Hepatic stellate cell (primary cell): Measurements from ENCODE around the gene PKNOX2.
A peak's percentile ranks its signal among the peaks of the same experiment; 100 is the strongest.

ENCODE experiments used
- DNase-seq: peaks from one replicate; pipeline ENCODE4 v3.0.0; 2011; ENCODE audit warnings: low spot score

Gene PKNOX2

GRCh38 chr11:125445731-125446130 lies 281.2 kb downstream of the PKNOX2 start:
- DNase-seq, result no peak

- DNase-seq, result no peak
These were observed 281.7 kb downstream of the PKNOX2 start for GRCh38 chr11:125446279-125446678.

GRCh38 chr11:125447721-125448120 lies 283.2 kb downstream of the PKNOX2 start:
- DNase-seq, result no peak

DNA sequence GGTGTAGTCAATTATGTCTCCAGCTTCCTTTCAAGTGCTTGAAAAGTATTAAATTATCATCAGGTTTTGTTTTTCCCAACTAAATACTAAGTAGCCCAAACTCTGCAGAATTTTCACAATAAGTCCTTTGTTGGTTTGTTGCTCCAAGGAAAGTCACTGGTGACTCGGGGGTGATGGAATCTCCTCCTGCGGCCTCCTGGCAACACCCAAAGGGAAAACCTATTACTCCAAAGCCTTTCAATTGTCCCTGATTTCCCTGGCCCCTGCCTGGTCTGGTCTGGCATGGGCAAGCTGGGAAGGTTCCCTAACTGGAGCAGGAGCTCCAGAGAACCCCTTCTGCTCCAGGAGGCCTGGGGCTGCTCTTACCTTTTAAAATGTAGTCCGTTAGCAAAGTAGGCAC lies 283.6 kb downstream of the PKNOX2 start:
- DNase-seq, result peak; percentile 61

- DNase-seq, result no peak
These were observed 285.0 kb downstream of the PKNOX2 start for GRCh38 chr11:125449565-125449964.

DNA sequence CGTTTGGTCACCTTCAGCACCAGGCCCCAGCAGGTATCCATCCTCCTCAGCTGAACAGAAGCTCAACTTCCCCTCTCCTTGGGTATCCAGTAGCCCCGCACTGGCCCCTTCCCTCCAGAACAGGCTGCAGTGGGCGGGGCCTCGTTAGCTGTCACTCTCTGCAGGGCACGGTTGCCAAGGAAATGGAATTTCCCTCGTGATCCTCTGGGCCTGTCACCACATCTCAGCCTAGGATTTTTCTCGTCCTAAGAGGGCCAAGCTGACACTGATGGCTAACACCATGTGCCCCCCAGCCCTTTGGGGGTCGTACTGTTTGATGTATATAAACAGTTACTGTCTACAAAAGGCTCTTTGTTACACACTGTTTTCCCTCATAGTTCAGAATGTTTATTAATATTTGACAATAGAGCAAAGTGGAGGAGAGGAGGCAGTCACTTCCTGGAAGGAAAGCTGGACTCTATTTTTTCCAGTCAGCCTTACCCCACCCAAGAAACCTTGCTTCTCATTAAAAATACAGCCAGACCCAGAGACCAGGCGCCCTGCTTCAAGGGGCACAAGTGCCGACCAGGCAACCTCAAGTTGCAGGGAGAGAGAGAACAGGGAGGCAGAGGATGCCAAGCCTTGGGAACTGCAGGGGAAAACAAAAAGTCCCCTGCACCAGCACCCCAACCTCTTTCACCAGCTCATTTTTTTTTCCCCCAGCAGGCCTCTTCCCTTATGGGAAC lies 287.0 kb downstream of the PKNOX2 start:
- DNase-seq, result peak; percentile 62

DNA sequence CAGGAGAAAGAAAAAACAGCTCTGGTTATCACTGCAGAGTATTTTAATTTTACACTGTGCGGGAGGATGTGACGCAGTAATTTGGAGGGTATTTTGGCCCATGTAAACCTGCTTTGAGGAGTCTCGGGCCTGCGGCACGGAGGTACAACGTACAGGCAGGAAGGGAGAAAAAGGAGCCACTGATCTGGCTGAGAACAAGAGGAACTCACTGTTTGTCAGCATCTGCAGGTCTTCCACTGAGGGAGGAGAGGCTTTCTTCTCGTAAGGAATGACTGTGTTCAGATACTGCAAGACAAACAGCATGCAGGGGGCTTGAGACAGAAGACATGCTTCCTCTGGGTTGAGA lies 287.5 kb downstream of the PKNOX2 start:
- no peak for DNase-seq

DNA sequence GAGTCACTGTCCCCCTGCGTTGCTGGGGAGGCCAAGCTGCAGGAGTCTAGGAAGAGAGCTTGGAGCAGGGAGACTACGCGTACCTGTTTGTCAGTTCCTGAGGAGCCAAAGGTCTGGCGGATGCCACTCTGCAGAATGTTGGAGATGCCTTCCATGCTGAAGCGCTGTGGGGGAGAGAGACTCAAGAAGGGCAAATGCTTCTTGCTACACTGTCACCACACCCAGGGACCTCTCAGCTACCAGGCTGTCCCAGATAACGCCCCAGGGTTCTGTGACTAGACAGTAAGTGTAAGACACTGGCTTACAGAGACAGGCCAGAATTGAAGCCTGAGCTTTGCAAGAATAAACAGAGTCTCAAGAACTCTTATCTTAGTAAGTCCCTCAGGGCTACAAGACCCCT lies 289.5 kb downstream of the PKNOX2 start:
- DNase-seq, result no peak

DNA sequence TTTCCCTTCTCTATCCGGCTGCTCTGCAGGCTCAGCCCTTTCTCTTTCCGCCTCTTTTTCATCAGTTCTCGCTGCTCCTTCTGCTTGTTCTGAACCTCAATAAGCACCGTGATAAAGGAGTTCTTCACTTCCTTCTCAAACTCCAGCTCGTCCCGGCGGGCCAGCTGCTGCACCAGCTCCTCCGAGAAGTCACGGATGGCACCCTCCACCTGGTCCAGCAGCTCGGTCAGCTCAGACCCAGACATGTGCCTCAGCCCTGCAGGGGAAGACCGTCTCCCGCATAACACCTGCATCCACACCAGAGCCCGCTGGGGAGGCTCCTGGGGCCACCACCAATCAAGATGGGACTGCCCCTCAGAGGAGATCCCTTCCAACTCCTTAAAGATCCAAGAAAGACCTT lies 291.3 kb downstream of the PKNOX2 start:
- no peak for DNase-seq

DNA sequence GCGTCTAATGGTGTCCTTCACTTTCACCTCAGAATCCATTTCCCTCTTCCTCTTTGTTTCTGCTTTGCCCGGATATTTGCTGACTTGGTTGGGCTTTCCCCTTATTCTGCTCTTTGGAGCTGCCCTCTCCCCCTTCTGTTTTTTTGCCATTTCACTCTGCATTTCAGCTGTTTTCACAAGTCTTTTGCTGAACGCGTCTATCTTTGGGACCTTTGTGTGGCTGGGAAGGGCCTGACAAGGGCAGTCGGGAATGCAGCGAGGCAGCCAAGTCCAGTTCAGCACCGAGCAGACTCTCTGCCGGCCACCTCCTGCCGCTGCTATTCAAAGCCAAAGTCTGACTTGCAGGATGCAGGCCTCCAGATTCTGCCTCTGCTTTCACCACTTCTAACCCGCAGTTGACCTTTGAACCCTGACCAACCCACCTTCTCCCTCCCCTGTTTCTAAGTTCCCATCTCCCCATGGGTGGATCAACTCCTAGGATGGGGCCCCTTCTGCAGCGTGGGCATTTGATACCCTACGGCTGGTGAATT lies 293.3 kb downstream of the PKNOX2 start:
- DNase-seq, result peak; percentile 81

- no peak for DNase-seq
These were observed 295.7 kb downstream of the PKNOX2 start for GRCh38 chr11:125460275-125460674.

DNA sequence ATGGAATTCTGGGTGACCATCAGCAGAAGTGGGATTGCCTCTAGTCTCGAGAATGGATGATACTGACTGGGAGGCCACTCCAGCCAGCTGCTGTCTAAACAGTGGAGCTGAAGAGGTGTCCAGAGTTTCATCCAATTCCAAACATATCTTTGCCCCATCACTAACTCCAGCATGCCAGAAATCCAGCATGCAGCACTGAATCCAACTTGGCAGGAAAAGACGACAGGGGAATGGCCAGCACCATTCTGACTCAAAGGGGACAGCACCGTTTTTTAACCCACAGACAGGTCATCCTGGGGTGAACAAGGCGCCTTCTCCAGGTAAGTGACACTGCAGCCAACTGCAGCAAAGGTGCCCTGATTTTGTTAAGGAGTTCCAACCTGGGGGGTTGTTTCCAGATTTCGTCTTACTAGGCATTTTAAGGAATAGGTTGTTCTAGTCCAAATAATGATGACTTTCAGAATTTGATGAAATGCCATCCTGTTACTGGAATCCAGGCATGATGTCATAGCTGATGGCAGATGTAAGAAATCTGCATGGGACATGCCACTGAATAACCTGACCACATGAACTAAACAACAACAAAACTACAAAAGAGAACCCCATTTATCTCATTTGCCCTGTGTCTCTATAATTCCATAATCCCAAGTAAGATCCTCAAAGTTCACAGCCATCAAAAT lies 299.2 kb downstream of the PKNOX2 start:
- DNase-seq, result no peak

DNA sequence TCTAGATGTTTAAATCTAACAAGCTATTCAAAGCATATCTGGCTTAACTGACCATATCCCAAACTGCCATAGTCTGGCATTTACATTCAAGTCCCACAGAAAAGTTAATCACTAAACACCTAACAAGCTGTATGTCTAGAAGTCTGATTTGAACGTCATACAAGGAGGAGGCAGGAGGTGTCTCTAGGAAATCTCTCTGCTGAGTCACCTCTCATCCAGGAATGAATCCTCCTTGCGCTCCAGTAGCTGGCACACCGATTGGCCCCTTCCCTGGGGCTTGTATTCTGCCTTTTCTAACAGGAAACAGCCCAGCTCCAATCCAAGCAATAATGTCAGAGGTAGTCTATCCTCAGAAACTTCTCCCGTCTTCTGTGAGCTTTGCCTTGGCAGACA lies 299.7 kb downstream of the PKNOX2 start:
- DNase-seq, result no peak

DNA sequence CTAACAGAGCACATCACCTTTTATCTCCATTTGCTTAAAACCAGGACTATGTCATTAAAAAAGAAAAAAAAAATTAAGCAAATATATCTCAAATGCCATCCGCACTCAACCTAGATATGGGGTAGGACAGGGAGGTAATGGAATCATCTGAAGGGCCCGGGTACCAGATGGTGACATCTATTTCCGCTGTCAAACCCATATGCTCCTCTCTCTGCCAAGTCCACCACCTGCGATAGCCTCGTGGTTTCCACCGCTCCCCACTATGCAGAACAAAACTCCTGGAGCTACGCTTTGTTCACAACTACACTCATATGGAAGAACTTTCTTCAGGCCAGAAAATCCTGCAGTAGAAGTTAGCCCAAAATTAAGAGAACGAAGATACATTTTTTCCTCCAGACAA lies 300.1 kb downstream of the PKNOX2 start:
- DNase-seq, result no peak

- DNase-seq, result no peak
These were observed 300.7 kb downstream of the PKNOX2 start for GRCh38 chr11:125465255-125465654.

DNA sequence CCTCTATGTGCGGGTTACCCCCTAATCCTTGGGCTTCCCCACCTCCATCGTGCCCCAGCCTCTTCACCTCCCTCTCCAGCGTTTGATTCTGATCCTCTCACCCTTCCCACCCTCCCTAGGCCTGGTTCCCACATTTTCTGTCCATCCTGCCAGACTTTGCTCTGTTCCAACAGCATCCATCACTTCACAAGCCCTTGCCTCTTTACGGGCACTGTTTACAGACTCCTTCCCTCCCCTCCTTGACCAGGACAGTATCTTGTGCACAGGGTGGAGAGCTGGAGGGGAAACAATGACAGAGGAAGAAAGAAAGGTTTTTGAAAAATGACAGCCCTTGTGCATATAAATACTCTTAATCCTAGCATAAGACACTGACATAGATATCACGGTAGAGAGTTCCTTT lies 301.1 kb downstream of the PKNOX2 start:
- no peak for DNase-seq

- no peak for DNase-seq
These were observed 303.5 kb downstream of the PKNOX2 start for GRCh38 chr11:125468025-125468424.

DNA sequence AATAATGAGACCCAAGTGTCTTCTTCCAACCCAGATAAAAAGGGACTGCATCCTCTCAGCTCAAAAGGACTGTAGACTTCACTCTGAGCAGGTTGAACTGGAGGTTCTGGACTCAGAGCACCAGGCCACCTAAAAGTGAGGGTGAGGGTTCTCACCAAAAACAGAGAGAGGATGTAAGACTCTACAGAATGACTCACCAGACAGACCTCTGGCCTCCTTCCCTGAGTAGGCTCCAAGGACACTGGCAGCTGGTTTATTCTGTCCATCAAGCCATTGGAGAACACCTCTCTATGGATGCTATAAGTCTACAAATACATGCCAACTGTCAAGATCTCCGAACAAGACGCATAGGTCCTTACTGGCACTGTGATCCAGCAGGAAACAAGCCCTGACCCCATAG lies 304.3 kb downstream of the PKNOX2 start:
- no peak for DNase-seq

- no peak for DNase-seq
These were observed 305.8 kb downstream of the PKNOX2 start for GRCh38 chr11:125470355-125470754.

DNA sequence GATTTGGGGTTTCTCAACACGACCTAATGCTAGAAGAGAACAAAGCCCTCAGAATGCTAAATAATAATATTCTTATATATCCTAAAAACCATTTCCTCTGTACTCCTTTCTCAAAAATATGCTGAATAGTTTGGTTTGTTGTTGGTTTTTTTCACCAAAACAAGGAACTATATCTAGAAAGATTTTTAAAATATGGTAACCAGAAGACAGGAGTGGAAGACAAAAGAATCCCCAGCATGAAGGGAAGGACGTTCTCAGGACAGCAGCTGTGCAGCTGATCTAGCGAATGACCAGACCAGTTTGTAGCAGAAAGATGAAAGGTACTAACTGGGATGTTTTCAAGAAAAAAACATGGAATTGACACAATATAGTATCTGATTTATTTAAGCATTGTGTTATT lies 312.2 kb downstream of the PKNOX2 start:
- no peak for DNase-seq

DNA sequence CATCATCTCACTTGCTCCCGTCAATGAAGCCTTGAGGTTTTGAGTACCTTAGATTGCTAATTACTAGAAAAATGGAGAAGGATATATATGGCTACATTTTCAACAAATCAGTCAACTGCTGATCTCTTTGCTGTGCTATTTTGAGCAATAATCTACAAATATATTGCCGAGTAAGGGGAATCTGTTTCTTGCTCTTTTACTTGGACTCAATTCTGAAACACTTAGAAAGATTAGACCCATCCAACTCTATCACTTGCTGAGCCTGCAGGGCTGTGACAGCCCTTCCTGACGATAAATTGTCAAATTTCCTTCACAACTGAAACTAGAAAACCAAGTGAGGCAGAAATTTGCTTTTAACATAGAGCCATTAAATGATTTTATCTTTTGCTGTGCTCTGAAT lies 314.6 kb downstream of the PKNOX2 start:
- DNase-seq, result no peak

DNA sequence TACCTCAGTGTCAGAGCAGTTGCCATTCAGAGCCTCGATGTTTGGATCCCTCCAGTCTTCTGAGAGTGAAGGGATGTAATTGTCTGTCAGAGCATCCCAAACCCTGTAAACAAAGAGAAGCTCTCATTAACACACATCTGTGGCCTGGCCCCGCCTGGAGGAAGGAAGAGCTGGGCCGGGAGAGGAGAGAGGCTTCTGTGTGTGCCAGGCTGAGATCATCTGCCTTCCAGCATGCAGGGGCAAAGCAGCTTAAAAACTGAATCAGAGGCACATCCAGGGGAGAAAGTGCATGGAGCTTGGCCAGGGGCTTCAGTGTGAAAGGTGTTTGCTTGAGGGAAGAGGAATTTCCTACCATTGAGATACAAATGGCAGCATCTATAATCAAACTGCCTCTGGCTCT lies 317.0 kb downstream of the PKNOX2 start:
- no peak for DNase-seq
